GM15510 (cell line): ENCODE results near the gene ANKRD11.

Experiments
- POLR2A ChIP-seq: IDR thresholded peaks from 3 replicates; pipeline ENCODE4 v1.6.1; 2011; ENCODE audit warnings: borderline replicate concordance; ENCODE audit not compliant: insufficient read length; ENCODE audit errors: extremely low read depth

The ANKRD11 gene

GRCh38 chr16:89314854-89315253, 175.5 kb downstream of the ANKRD11 start:
- no peak for TF ChIP-seq POLR2A

GRCh38 chr16:89314357-89314756, 176.0 kb downstream of the ANKRD11 start:
- no peak for TF ChIP-seq POLR2A

- no peak for TF ChIP-seq POLR2A
Observed at GRCh38 chr16:89313583-89313982, 176.8 kb downstream of the ANKRD11 start.

GRCh38 chr16:89312598-89313299, 177.6 kb downstream of the ANKRD11 start:
- TF ChIP-seq POLR2A = no peak

GRCh38 chr16:89312194-89312593, 178.2 kb downstream of the ANKRD11 start:
- TF ChIP-seq POLR2A = no peak

GRCh38 chr16:89311636-89312035, 178.7 kb downstream of the ANKRD11 start:
- no peak for TF ChIP-seq POLR2A

GRCh38 chr16:89309438-89310122, 180.8 kb downstream of the ANKRD11 start:
- TF ChIP-seq POLR2A = no peak

GRCh38 chr16:89308391-89309333, 181.7 kb downstream of the ANKRD11 start:
- TF ChIP-seq POLR2A = no peak

GRCh38 chr16:89307421-89307805, 182.9 kb downstream of the ANKRD11 start:
- TF ChIP-seq POLR2A = no peak

GRCh38 chr16:89304941-89305705, 185.2 kb downstream of the ANKRD11 start:
- TF ChIP-seq POLR2A = no peak

GRCh38 chr16:89304181-89304851, 186.0 kb downstream of the ANKRD11 start:
- no peak for TF ChIP-seq POLR2A

GRCh38 chr16:89303617-89304016, 186.7 kb downstream of the ANKRD11 start:
- no peak for TF ChIP-seq POLR2A

GRCh38 chr16:89300976-89301360, 189.4 kb downstream of the ANKRD11 start:
- no peak for TF ChIP-seq POLR2A
